Peyer's patch (tissue), 4 donors: ENCODE results near the gene ZBTB25.

Source experiments
- CTCF ChIP-seq, 6 experiments: fragments of 450-650 bp in 4 of 6; fragments of 200-600 bp in 2 of 6; sonication (generic) in 1 of 6; IDR thresholded peaks; one replicate each; pipeline ENCODE4 v1.5.1; 2017 to 2019; ENCODE audit warnings: antibody characterized with exemption in 6 of 6, mild to moderate bottlenecking in 3 of 6, moderate library complexity in 1 of 6
- POLR2A ChIP-seq, 2 donors: fragments of 450-650 bp; IDR thresholded peaks; one replicate each; pipeline ENCODE4 v1.5.1; 2017; ENCODE audit warnings: antibody characterized with exemption in 2 of 2, mild to moderate bottlenecking in 2 of 2, moderate library complexity in 2 of 2

- TF ChIP-seq CTCF (IDR thresholded peaks at IDR 0.05), result no peak
- TF ChIP-seq POLR2A (IDR thresholded peaks at IDR 0.05), result no peak
These were observed 27.2 kb downstream of the ZBTB25 start for GRCh38 chr14:64476438-64476837.
